GM10266 (cell line): ENCODE results near the gene NDST3.

Experiments
- DNase-seq: peaks from one replicate; pipeline ENCODE4 v3.0.0; 2012; ENCODE audit errors: extremely low spot score
- TF ChIP-seq, protein P1 (sequence below): IDR thresholded peaks from 2 replicates; pipeline ENCODE4 v1.5.1; 2012; ENCODE audit warnings: mild to moderate bottlenecking, low read depth; ENCODE audit not compliant: control insufficient read depth, insufficient read depth; ENCODE audit errors: missing control alignments

NDST3 gene

DNA sequence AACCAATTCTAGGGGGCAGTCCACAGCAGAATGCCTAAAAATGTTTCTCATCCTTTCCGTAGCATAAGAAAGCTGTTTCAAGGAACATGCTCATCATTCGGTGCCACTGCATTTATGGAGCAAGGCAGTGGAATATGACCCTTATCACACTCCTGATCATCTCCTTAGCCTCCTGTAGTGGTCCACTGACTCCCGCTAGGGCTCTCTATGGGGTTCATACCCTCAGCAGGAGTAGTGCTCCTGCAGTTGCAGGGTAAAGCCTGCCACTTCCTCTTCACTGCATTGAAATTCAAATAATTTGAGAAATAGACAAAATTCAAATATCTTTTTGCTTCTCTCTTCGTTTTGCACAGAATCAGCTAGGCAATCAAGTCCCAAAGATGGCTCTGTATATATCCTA is 107.0 kb downstream of the NDST3 start:
- DNase-seq: no peak
- TF ChIP-seq, protein P1, sequence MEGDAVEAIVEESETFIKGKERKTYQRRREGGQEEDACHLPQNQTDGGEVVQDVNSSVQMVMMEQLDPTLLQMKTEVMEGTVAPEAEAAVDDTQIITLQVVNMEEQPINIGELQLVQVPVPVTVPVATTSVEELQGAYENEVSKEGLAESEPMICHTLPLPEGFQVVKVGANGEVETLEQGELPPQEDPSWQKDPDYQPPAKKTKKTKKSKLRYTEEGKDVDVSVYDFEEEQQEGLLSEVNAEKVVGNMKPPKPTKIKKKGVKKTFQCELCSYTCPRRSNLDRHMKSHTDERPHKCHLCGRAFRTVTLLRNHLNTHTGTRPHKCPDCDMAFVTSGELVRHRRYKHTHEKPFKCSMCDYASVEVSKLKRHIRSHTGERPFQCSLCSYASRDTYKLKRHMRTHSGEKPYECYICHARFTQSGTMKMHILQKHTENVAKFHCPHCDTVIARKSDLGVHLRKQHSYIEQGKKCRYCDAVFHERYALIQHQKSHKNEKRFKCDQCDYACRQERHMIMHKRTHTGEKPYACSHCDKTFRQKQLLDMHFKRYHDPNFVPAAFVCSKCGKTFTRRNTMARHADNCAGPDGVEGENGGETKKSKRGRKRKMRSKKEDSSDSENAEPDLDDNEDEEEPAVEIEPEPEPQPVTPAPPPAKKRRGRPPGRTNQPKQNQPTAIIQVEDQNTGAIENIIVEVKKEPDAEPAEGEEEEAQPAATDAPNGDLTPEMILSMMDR: no peak

DNA sequence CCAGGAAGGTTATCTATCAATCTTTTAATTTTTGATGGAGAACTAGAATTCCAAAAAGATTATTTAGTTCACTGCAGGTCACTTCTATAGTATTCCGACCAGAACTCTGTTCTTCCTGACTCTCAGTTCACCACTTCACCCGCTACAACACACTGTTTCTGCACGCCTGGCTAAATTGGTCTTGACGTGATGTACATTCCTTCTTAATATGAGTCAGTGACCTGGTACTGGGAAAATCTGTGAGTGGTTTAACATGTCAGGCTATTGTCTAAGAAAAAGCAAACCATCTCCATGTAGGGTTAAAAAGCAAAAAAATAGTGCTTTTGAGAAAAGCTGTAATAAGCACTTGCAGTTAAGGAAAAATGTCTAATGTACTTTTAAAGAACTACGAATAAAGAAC is 120.4 kb downstream of the NDST3 start:
- no peak for DNase-seq
- TF ChIP-seq, protein P1: no peak

DNA sequence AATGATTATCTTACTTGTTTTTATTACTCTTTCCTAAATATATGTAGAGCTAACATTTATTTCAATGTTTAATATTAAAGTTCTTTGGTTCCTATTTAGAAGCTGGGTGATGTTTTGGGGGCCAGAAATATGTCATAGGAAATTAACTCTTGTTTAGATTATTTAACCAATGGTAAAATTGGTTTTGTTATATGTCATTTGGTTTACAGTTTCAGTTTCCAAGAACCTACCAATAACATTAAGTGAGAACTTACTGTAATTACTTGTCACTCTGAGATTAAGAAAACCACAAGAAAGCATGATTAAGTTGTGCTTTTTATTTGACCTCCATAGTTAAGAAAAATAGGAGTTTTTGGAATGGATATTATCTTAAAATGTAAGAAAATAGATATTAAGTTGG is 121.2 kb downstream of the NDST3 start:
- TF ChIP-seq, protein P1: no peak
- no peak for DNase-seq

DNA sequence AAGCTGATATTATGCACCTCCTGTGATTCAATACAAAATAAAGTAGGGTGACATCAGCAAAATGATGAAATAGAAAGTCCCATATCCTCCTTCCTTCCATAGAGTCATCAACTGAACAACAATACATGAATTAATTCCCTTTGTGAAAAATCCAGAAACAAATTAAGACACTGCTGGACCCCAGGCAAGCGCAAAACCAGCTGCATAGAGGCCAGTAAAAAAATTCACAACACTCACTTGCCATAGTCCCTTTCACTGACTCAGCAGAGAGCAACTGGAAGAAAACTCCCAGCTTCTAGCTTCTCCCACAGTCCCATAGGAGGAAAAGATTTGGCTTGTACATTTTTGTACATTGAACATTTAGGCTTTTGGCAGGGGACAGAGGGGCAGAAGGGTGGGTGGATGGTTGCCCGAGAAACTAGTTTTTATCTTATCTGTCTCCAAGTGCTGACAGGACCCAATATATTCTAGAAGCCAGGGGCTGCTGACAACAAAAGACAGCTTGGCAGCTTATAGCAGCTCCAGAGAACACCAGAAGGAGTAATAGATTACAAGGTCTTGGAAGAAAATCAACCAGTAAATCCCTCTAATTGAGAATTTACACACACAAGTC is 124.6 kb downstream of the NDST3 start:
- TF ChIP-seq, protein P1: no peak
- DNase-seq: no peak

DNA sequence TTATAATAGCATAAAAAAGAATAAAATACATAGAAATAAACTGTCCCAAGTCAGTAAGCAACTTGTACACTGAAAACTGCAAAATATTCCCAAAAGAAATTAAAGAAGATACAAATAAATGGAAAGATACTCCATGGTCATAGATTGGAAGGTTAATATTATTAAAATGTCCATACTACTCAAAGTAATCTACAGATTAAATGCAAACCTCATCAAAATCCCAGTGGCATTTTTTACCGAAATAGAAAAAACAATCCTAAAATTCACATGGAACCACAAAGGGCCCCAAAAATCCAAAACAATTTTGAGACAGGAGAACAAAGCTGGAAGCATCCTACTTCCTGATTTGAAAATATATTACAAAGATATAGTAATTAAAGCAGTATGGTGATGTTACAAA is 133.0 kb downstream of the NDST3 start:
- TF ChIP-seq, protein P1: no peak

DNA sequence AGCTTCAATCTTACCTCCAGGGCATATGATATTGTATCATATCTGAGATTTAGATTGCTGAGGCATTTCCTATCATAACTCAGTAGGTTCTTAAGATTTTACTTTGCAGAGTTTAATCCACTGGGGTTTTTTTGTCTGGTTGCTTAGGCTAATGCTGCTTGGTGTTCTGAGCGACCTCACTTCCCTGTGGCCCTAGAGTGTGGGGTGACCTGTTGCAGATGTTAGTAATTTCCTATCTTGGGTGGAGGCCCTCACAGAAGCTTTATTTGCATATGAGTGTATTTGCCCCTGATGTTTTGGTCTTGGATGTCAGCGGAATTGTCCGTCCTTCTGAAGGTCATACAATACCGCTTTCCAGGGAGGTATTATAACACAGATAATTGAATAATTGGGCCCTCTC is 137.1 kb downstream of the NDST3 start:
- DNase-seq: no peak

More for the DNA sequence above, 133.0 kb downstream of the NDST3 start:
- no peak for DNase-seq

DNA sequence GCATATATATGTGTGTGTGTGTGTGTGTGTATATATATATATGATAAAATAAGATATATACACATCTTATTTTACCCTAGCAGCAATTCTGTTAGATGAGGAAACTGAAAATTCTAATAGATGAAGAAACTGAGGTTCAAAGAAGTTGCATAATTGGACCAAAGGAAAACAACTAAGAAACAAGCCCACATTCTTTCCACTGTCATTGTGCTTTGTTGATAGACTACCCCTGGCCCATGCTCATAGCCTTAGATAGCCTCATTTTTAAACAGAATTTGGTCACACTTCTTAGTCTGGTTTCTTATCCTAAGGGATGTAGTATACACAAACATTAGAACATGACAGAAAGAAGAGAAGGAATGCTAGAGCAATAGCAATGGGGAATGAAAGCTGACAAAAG is 138.8 kb downstream of the NDST3 start:
- TF ChIP-seq, protein P1: no peak
- DNase-seq: no peak

More for the DNA sequence above, 137.1 kb downstream of the NDST3 start:
- TF ChIP-seq, protein P1: no peak
